H1 (cell line): Measurements from ENCODE around the gene ABCC4. TPM values are rescaled to one million over a fixed set of nuclear protein-coding genes. Genes with fewer than 3 reads are reported as not detected.

Experiments used
- CTCF ChIA-PET: fragments of 300-600 bp; sonication (Branson Sonifier 250); formaldehyde crosslinking; loops from one replicate; lab custom pipeline; 2021; ENCODE audit not compliant: partially characterized antibody; lab: Charles Lee
- POLR2A ChIA-PET: fragments of 300-600 bp; sonication (Branson Sonifier 250); formaldehyde crosslinking; loops from one replicate; lab custom pipeline; 2021; ENCODE audit warnings: inconsistent platforms; ENCODE audit not compliant: partially characterized antibody; lab: Charles Lee
- DNase-seq, 2 experiments: peaks; one replicate each; pipeline versions ENCODE4 v3.0.0 to v3.0.0-alpha.2; 2010 to 2022; ENCODE audit warnings: low spot score in 2 of 2, low read depth in 1 of 2, mixed read lengths in 1 of 2
- FAIRE-seq: peaks from 2 replicates; lab custom pipeline; 2011; peaks lifted over from hg19 to GRCh38; lab: Jason Lieb, UNC
- H2AFZ ChIP-seq: 2 replicates; pipeline ENCODE4 v1.8.1; 2012; ENCODE audit warnings: low read length, inconsistent platforms
- H2AK5ac ChIP-seq: 2 replicates; pipeline ENCODE4 v1.6.1; 2013; ENCODE audit warnings: low read depth, low read length
- H2BK120ac ChIP-seq: replicated peaks from 2 replicates; pipeline ENCODE3; 2013; ENCODE audit warnings: low read depth, low read length, inconsistent platforms
- H2BK12ac ChIP-seq: 2 replicates; pipeline ENCODE4 v1.6.1; 2013; ENCODE audit warnings: low read depth, low read length
- H2BK15ac ChIP-seq: 2 replicates; pipeline ENCODE4 v1.6.1; 2013; ENCODE audit warnings: low read length
- H2BK20ac ChIP-seq: 2 replicates; pipeline ENCODE4 v1.6.1; 2013; ENCODE audit warnings: low read length
- H2BK5ac ChIP-seq: 2 replicates; pipeline ENCODE4 v1.6.1; 2013; ENCODE audit warnings: low read depth, low read length
- H3K14ac ChIP-seq: 2 replicates; pipeline ENCODE4 v1.6.1; 2013; ENCODE audit warnings: inconsistent platforms; ENCODE audit not compliant: insufficient read length
- H3K18ac ChIP-seq: 2 replicates; pipeline ENCODE4 v1.6.1; 2013; ENCODE audit warnings: low read length; ENCODE audit errors: extremely low read depth
- H3K23ac ChIP-seq: 2 replicates; pipeline ENCODE4 v1.6.1; 2013; ENCODE audit warnings: inconsistent platforms; ENCODE audit not compliant: insufficient read length
- H3K23me2 ChIP-seq: 2 replicates; pipeline ENCODE4 v1.6.1; 2013; ENCODE audit warnings: low read depth, low read length
- H3K27ac ChIP-seq: 2 replicates; pipeline ENCODE4 v1.6.1; 2011; ENCODE audit warnings: low read depth, low read length, inconsistent platforms
- H3K27me3 ChIP-seq, 4 experiments: replicated peaks in 1 of 4; 1 replicate in 1 of 4; 2 replicates in 3 of 4; pipeline versions ENCODE4 v1.6.1 to v1.8.1; 2011 to 2013; ENCODE audit warnings: low read length in 3 of 4, mild to moderate bottlenecking in 3 of 4, inconsistent platforms in 2 of 4, mixed read lengths in 2 of 4, moderate library complexity in 1 of 4; ENCODE audit not compliant: control insufficient read depth in 3 of 4, insufficient read depth in 3 of 4; ENCODE audit errors: extremely low read depth in 1 of 4
- H3K36me3 ChIP-seq, 4 experiments: 2 replicates each; pipeline versions ENCODE4 v1.6.1 to v1.8.1; 2011 to 2013; ENCODE audit warnings: mild to moderate bottlenecking in 4 of 4, low read length in 3 of 4, moderate library complexity in 2 of 4, control low read depth in 1 of 4, inconsistent platforms in 1 of 4; ENCODE audit not compliant: insufficient read depth in 4 of 4, control insufficient read depth in 2 of 4
- H3K4ac ChIP-seq: replicated peaks from 2 replicates; pipeline ENCODE3; 2013; ENCODE audit warnings: low read length, low read depth, mixed read lengths, inconsistent platforms; ENCODE audit not compliant: insufficient read length
- H3K4me1 ChIP-seq, 4 experiments: replicated peaks in 1 of 4; 1 replicate in 1 of 4; 2 replicates in 3 of 4; pipeline versions ENCODE4 v1.6.1 to v1.8.1; 2011 to 2013; ENCODE audit warnings: low read length in 3 of 4, inconsistent platforms in 2 of 4, mixed read lengths in 1 of 4; ENCODE audit not compliant: insufficient read depth in 4 of 4, control insufficient read depth in 3 of 4
- H3K4me2 ChIP-seq, 2 experiments: 2 replicates each; pipeline versions ENCODE4 v1.6.1 to v1.8.1; 2011 to 2013; ENCODE audit warnings: low read depth in 2 of 2, low read length in 2 of 2, control low read depth in 1 of 2, inconsistent platforms in 1 of 2, mild to moderate bottlenecking in 1 of 2; ENCODE audit not compliant: insufficient read depth in 1 of 2
- H3K4me3 ChIP-seq, 4 experiments: fragments of 200-600, 300-600 bp in 1 of 4; sonication (generic), shearing (Covaris generic), sonication (Bioruptor Twin) in 1 of 4; 2 replicates each; pipeline versions ENCODE4 v1.5.1 to v1.8.1; 2011 to 2016; ENCODE audit warnings: low read length in 4 of 4, low read depth in 3 of 4, control low read depth in 2 of 4, inconsistent platforms in 2 of 4, mild to moderate bottlenecking in 2 of 4, mixed read lengths in 1 of 4, moderate library complexity in 1 of 4; ENCODE audit not compliant: insufficient read depth in 2 of 4; ENCODE audit errors: extremely low read depth in 1 of 4
- H3K56ac ChIP-seq: replicated peaks from 2 replicates; pipeline ENCODE3; 2013; ENCODE audit warnings: low read depth, mild to moderate bottlenecking, mixed read lengths, low read length, inconsistent platforms; ENCODE audit not compliant: insufficient read length
- H3K79me1 ChIP-seq: 2 replicates; pipeline ENCODE4 v1.6.1; 2013; ENCODE audit warnings: low read depth, low read length, control low read depth
- H3K79me2 ChIP-seq, 2 experiments: 2 replicates each; pipeline versions ENCODE4 v1.6.1 to v1.8.1; 2012 to 2013; ENCODE audit warnings: low read length in 2 of 2, mild to moderate bottlenecking in 2 of 2, inconsistent platforms in 1 of 2; ENCODE audit not compliant: insufficient read depth in 2 of 2, control insufficient read depth in 1 of 2
- H3K9ac ChIP-seq, 4 experiments: replicated peaks in 1 of 4; 1 replicate in 1 of 4; 2 replicates in 3 of 4; pipeline versions ENCODE4 v1.6.1 to v1.8.1; 2011 to 2013; ENCODE audit warnings: low read depth in 3 of 4, low read length in 3 of 4, control low read depth in 2 of 4, mild to moderate bottlenecking in 2 of 4, moderate library complexity in 2 of 4, inconsistent platforms in 1 of 4; ENCODE audit errors: extremely low read depth in 1 of 4
- H3K9me3 ChIP-seq, 2 experiments: 2 replicates each; pipeline versions ENCODE4 v1.6.1 to v1.8.1; 2012 to 2013; ENCODE audit warnings: mild to moderate bottlenecking in 2 of 2, moderate library complexity in 2 of 2, control low read depth in 1 of 2, inconsistent platforms in 1 of 2, low read depth in 1 of 2, low read length in 1 of 2, mixed read lengths in 1 of 2; ENCODE audit not compliant: insufficient read depth in 2 of 2
- H4K20me1 ChIP-seq, 2 experiments: replicated peaks in 1 of 2; 2 replicates each; pipeline versions ENCODE3 to v1.8.1; 2011 to 2013; ENCODE audit warnings: inconsistent platforms in 2 of 2, low read length in 2 of 2, mild to moderate bottlenecking in 1 of 2; ENCODE audit not compliant: insufficient read depth in 2 of 2, control insufficient read depth in 1 of 2
- H4K5ac ChIP-seq: 2 replicates; pipeline ENCODE4 v1.6.1; 2013; ENCODE audit warnings: low read length, low read depth, mixed read lengths, inconsistent platforms; ENCODE audit not compliant: insufficient read length
- H4K8ac ChIP-seq: 2 replicates; pipeline ENCODE4 v1.8.0; 2013; ENCODE audit warnings: mild to moderate bottlenecking, moderate library complexity, low read length, inconsistent platforms; ENCODE audit not compliant: insufficient read depth; ENCODE audit errors: extremely low read depth
- H4K91ac ChIP-seq: replicated peaks from 2 replicates; pipeline ENCODE3; 2013; ENCODE audit warnings: low read length, mixed read lengths, inconsistent platforms; ENCODE audit not compliant: insufficient read length
- CBX5 ChIP-seq: fragments of 300-800, 300-1000 bp; sonication (generic); IDR thresholded peaks from 2 replicates; pipeline ENCODE4 v1.7.1; 2016; ENCODE audit warnings: antibody characterized with exemption, low read length, low read depth
- EZH2 ChIP-seq: fragments of 200-600 bp; sonication (generic); IDR thresholded peaks from 2 replicates; pipeline ENCODE4 v1.7.1; 2012; ENCODE audit warnings: low read depth, mild to moderate bottlenecking, moderate library complexity, low read length, inconsistent platforms; ENCODE audit not compliant: severe bottlenecking
- KDM4A ChIP-seq: IDR thresholded peaks from one replicate; pipeline ENCODE4 v1.7.1; 2012; ENCODE audit warnings: low read depth, mild to moderate bottlenecking, moderate library complexity, low read length, inconsistent platforms; ENCODE audit not compliant: severe bottlenecking
- WGBS, 2 experiments: shearing (Covaris generic) in 1 of 2; methylation state at CpG; one replicate each; pipeline versions ENCODE4 v1.1.6 to v1.1.7; 2013 to 2015; ENCODE audit warnings: low lambda C conversion rate in 2 of 2, mixed read lengths in 2 of 2, inconsistent platforms in 1 of 2, low coverage in 1 of 2, missing lambda C conversion rate in 1 of 2; ENCODE audit not compliant: insufficient replicate concordance in 2 of 2, insufficient coverage in 1 of 2, insufficient read length in 1 of 2; ENCODE audit errors: extremely low coverage in 1 of 2, missing lambda C conversion rate in 1 of 2; 5-methylcytosine and 5-hydroxymethylcytosine counted together
- polyA plus RNA-seq, 7 experiments: library from polyadenylated mRNA; depleted of rRNA in 3 of 7; stranded (reverse) in 5 of 7; unstranded in 2 of 7; fragments of >200 nt in 5 of 7; fragments of 200-250 nt in 2 of 7; gene quantifications; 1 replicate in 5 of 7; 2 replicates in 1 of 7; 4 replicates in 1 of 7; pipeline versions ENCODE4 v1.2.1 to v1.2.3, GENCODE V29; 2011 to 2013; ENCODE audit warnings: missing spikeins in 2 of 7, mixed read lengths in 2 of 7
- total RNA-seq: library from RNA; stranded (reverse); fragmentation: NEBNext Ultra II Directional; extraction: Animal tissue kit (Norgen Biotek cat#: 25700); gene quantifications from 2 replicates; pipeline ENCODE4 v1.2.1, GENCODE V29; 2021
- TF ChIP-seq, protein P1 (sequence below): IDR thresholded peaks from 2 replicates; pipeline ENCODE4 v1.6.1; 2011; ENCODE audit warnings: low read depth, mild to moderate bottlenecking, low read length; ENCODE audit not compliant: insufficient read depth

The ABCC4 gene
- total and polyA plus RNA-seq, 2 of the 8 experiments (the other 6 are each of a cell fraction or from before 2014, with no cell fraction given), result 4.0 to 14.1 TPM

DNA sequence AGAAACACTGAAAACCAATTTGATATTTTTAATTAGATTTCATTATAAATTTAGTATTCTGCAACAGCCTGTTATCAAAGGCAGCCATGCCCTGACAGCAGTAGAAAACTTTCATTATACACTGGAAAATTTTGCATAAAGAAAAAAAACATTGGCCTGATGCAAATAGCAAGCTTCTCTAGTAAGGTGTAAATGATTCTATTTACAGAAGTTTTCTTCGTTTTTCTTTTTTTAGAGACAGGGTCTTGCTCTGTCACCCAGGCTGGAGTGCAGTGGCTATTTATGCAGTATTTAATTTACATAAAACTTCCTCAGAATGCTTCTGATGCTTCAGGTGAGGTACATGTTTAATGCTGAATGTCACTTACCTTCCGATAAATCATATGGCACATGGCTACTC is 67.0 kb downstream of the ABCC4 start:
- Histone ChIP-seq H3K4me1 (no peaks in the 10 kb centered on the region), H3K4me2 (no peak overlapping the region), H4K20me1 (no peaks in the 10 kb centered on the region), H4K5ac (no peak overlapping the region), H2BK120ac (no peak overlapping the region), H2BK5ac (no peak overlapping the region), H4K91ac (no peak overlapping the region), H2BK15ac (no peak overlapping the region), H3K79me1 (no peaks in the 10 kb centered on the region), H2BK20ac (no peak overlapping the region), H3K14ac (no peak overlapping the region), H3K4me3 (no peak overlapping the region), H2AFZ (no peak overlapping the region), H3K36me3 (no peaks in the 10 kb centered on the region), H3K79me2 (no peaks in the 10 kb centered on the region), H3K27me3 (no peaks in the 10 kb centered on the region), H3K56ac (no peak overlapping the region), H3K23ac (no peak overlapping the region), H3K18ac (no peak overlapping the region), H3K27ac (no peak overlapping the region), H2AK5ac (no peak overlapping the region), H3K4ac (no peak overlapping the region), H3K23me2 (no peaks in the 10 kb centered on the region), H2BK12ac (no peak overlapping the region), H3K9ac (no peak overlapping the region), H4K8ac (no peak overlapping the region), H3K9me3 (no peaks in the 10 kb centered on the region)
- DNase-seq (no peak), FAIRE-seq (no peak)
- TF ChIP-seq, protein P1, sequence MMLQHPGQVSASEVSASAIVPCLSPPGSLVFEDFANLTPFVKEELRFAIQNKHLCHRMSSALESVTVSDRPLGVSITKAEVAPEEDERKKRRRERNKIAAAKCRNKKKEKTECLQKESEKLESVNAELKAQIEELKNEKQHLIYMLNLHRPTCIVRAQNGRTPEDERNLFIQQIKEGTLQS, result no peak
- TF ChIP-seq KDM4A (no peak), EZH2 (no peak), CBX5 (no peak)
- POLR2A ChIA-PET, result no interaction called here
- CTCF ChIA-PET, result interaction anchor here (1.1 kb wide), 1 partner anchor 45 kb away, joined by 3 read pairs; no protein-coding TSS in a partner anchor
- WGBS, 2 experiments, result 85% methylated on average over 2 of the region's 2 CpGs; no CpG with 5 or more reads in 1 of the 2 experiments
